Epidermal melanocyte (primary cell): Measurements from ENCODE around the gene SIAH1.
A peak's percentile ranks its signal among the peaks of the same experiment; 100 is the strongest.
"Not testable (repeated sequence)": the region's sequence is repeated elsewhere in the genome, so short reads cannot be mapped to it uniquely, and the experiment has no call there.

Experiments
- DNase-seq: peaks from one replicate; pipeline ENCODE4 v3.0.0; 2011; ENCODE audit warnings: low spot score; ENCODE audit not compliant: insufficient read length

SIAH1 gene

GRCh38 chr16:48393485-48394354 is 8.5 kb upstream of the SIAH1 start:
- no peak for DNase-seq

GRCh38 chr16:48392407-48392806 is 7.2 kb upstream of the SIAH1 start:
- no peak for DNase-seq

GRCh38 chr16:48386559-48387312 is 1.5 kb upstream of the SIAH1 start:
- DNase-seq, result no peak

GRCh38 chr16:48384520-48385252 is 527 bp downstream of the SIAH1 start:
- DNase-seq, result peak; percentile 67

GRCh38 chr16:48383877-48384519 is 1.2 kb downstream of the SIAH1 start:
- DNase-seq, result no peak

- DNase-seq, result no peak
Measured at GRCh38 chr16:48383009-48383876, 2.0 kb downstream of the SIAH1 start.

- no peak for DNase-seq
Measured at GRCh38 chr16:48382131-48382530, 3.1 kb downstream of the SIAH1 start.

GRCh38 chr16:48381201-48381600 is 4.0 kb downstream of the SIAH1 start:
- DNase-seq, result no peak

- no peak for DNase-seq
Measured at GRCh38 chr16:48378836-48379235, 6.4 kb downstream of the SIAH1 start.

- DNase-seq, result no peak
Measured at GRCh38 chr16:48378276-48378675, 6.9 kb downstream of the SIAH1 start.

- DNase-seq, result not testable (repeated sequence)
Measured at GRCh38 chr16:48377301-48377700, 7.9 kb downstream of the SIAH1 start.

GRCh38 chr16:48374255-48374654 is 11.0 kb downstream of the SIAH1 start:
- no peak for DNase-seq

- no peak for DNase-seq
Measured at GRCh38 chr16:48373258-48374029, 11.8 kb downstream of the SIAH1 start.

GRCh38 chr16:48372744-48373143 is 12.5 kb downstream of the SIAH1 start:
- no peak for DNase-seq

- DNase-seq, result no peak
Measured at GRCh38 chr16:48371393-48371780, 13.8 kb downstream of the SIAH1 start.

GRCh38 chr16:48370668-48371392 is 14.4 kb downstream of the SIAH1 start:
- not testable (repeated sequence) for DNase-seq

- DNase-seq, result no peak
Measured at GRCh38 chr16:48370229-48370628, 15.0 kb downstream of the SIAH1 start.

- DNase-seq, result no peak
Measured at GRCh38 chr16:48369765-48370164, 15.4 kb downstream of the SIAH1 start.

GRCh38 chr16:48367441-48368049 is 17.7 kb downstream of the SIAH1 start:
- no peak for DNase-seq
